K562 (cell line): Measurements from ENCODE around the gene KCTD21. TPM values are rescaled to one million over a fixed set of nuclear protein-coding genes. Genes with fewer than 3 reads are reported as not detected.

Source experiments
- ARID4B ChIP-seq: sonication (generic); formaldehyde crosslinking; IDR thresholded peaks from 2 replicates; pipeline ENCODE4 v1.8.0; 2022; ENCODE audit warnings: mild to moderate bottlenecking, missing genetic modification reagents
- ESRRA ChIP-seq: fragments of 450-650 bp; IDR thresholded peaks from 2 replicates; pipeline ENCODE4 v1.6.1; 2014; ENCODE audit warnings: low read depth, mild to moderate bottlenecking, moderate library complexity, borderline replicate concordance
- HCFC1 ChIP-seq: IDR thresholded peaks from 2 replicates; pipeline ENCODE4 v1.6.1; 2012; ENCODE audit warnings: low read depth, low read length, improper control_type of control experiment
- HMGN3 ChIP-seq: IDR thresholded peaks from 2 replicates; pipeline ENCODE4 v1.6.1; 2011; ENCODE audit warnings: borderline replicate concordance, low read depth, mild to moderate bottlenecking, mixed read lengths, low read length; ENCODE audit not compliant: insufficient read length; ENCODE audit errors: extremely low read depth
- NR0B1 ChIP-seq: fragments of 450-650 bp; IDR thresholded peaks from one replicate; pipeline ENCODE4 v1.6.1; 2018; ENCODE audit warnings: mild to moderate bottlenecking, moderate library complexity; ENCODE audit not compliant: partially characterized antibody
- polyA plus RNA-seq, 8 experiments: library from polyadenylated mRNA; depleted of rRNA in 4 of 8; stranded (reverse) in 5 of 8; unstranded in 3 of 8; fragments of >200 nt; fragmentation: Nextera tagmentation in 2 of 8; fragmentation: Illumina TruSeq in 1 of 8; extraction: Ambion mirVana in 2 of 8; extraction: Trizol in 1 of 8; gene quantifications; 2 replicates each; pipeline versions ENCODE4 v1.2.1 to v1.2.3, GENCODE V29; 2011 to 2014; ENCODE audit warnings: inconsistent platforms in 1 of 8, missing spikeins in 1 of 8
- total RNA-seq, 7 experiments: library from RNA; depleted of rRNA in 6 of 7; stranded (reverse); fragments of >200 nt in 6 of 7; fragmentation: Illumina TruSeq in 2 of 7; extraction: Trizol in 2 of 7; gene quantifications; 2 replicates each; pipeline versions ENCODE4 v1.2.1 to v1.2.3, GENCODE V29; 2011 to 2021; ENCODE audit warnings: low replicate concordance in 1 of 7

The KCTD21 gene
- total and polyA plus RNA-seq, 9 of the 15 experiments (the other 6 are each of a cell fraction or from before 2014, with no cell fraction given), result 0.34 to 5.4 (median 1.9) TPM

GRCh38 chr11:78192223-78192719, 3.8 kb upstream of the KCTD21 start (continued):
- TF ChIP-seq ARID4B (CRISPR knock-in tag), result peak; percentile 48; the same call in 1 of the 2 replicates
- TF ChIP-seq HCFC1, result no peak
- TF ChIP-seq NR0B1, result no peak
- no peak for TF ChIP-seq ESRRA
- TF ChIP-seq HMGN3, result peak; percentile 24
- TF ChIP-seq, all 486 proteins: peak for 14
